Activated CD4-positive, alpha-beta T cell treated with anti-CD3 and anti-CD28 coated beads, Interleukin-2, amount 50 U/mL, for 48 hours (primary cell): ENCODE measurements around the gene ILF2.
A peak's percentile ranks its signal among the peaks of the same experiment; 100 is the strongest.

Experiments used
- DNase-seq, 2 experiments: peaks; one replicate each; pipeline ENCODE4 v3.0.0-alpha.2; 2020

ILF2 gene

DNA sequence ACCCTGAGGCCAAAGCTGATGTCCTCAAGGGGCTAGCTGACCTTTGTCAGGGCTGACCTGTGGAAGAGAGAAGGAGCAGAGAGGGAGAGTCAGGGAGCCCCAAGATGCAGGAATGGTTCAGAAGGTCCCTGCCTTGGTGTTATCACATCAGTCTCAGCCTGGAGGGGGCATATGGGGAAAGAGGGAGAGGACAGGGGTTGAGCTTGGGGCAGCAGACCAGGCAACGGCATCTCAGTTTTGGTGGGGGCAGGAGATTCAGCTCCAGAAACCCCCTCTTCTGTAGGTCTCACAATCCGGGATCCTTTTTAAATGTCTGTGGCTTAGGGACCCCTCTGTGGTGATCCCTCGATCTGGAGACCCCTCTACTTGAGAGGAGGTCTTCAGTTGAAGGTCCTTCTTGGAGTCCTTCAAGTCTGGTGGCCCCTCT, 44.3 kb downstream of the ILF2 start:
- no peak for DNase-seq

GRCh38 chr1:153624965-153625611, 45.7 kb downstream of the ILF2 start:
- no peak for DNase-seq

- DNase-seq = no peak
These were observed 47.7 kb downstream of the ILF2 start for GRCh38 chr1:153623101-153623500.

DNA sequence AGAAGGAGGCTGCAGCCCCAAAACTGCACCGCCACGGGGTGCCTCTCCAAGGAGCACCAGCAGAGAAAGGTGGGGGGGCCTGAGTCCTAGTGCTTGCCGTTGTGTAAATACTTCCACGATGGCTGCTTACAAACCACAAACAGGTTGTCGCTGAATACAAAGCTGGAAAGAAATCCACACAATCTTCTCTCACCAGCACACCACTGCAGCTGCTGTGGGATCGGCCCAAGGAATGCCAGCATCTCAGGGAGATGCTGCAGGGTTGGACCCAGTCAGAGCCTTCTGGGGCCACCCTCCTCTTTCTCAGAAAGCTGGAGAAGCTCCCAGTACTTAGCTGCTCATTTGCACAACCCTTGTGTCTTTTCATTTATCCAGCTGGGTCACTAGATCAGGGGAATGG, 51.6 kb downstream of the ILF2 start:
- no peak for DNase-seq

GRCh38 chr1:153617663-153618062, 53.1 kb downstream of the ILF2 start:
- peak; percentile 77 to 82 for DNase-seq

DNA sequence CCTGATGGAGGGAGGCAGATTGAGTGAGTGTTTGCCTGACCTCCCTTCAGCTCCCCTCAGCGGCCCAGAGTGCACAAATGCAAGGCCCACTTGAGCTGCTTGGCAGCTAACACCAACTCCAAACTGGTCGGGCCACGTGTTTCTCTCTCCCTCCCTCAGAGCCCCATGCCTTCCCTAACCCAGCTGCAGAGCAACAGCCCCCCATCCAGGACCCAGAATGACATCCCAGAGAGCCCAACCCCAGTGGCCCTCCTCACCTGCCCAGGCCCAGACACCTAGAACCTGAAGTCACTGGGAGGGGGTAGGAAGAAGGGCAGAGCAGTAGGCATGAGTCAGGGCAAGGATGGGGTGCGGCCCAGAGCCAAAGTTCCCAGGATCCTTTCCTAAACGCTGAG, 53.9 kb downstream of the ILF2 start:
- no peak for DNase-seq

- DNase-seq = no peak
These were observed 54.5 kb downstream of the ILF2 start, which contains the start of gene S100A14 for GRCh38 chr1:153616144-153616916. Gene S100A14 (minus strand): TSS chr1:153616325. CDS start chr1:153615858, 467 bp downstream.

- no peak for DNase-seq
These were observed 55.4 kb downstream of the ILF2 start for GRCh38 chr1:153615406-153615805.

- no peak for DNase-seq
These were observed 55.9 kb downstream of the ILF2 start for GRCh38 chr1:153614906-153615305.

DNA sequence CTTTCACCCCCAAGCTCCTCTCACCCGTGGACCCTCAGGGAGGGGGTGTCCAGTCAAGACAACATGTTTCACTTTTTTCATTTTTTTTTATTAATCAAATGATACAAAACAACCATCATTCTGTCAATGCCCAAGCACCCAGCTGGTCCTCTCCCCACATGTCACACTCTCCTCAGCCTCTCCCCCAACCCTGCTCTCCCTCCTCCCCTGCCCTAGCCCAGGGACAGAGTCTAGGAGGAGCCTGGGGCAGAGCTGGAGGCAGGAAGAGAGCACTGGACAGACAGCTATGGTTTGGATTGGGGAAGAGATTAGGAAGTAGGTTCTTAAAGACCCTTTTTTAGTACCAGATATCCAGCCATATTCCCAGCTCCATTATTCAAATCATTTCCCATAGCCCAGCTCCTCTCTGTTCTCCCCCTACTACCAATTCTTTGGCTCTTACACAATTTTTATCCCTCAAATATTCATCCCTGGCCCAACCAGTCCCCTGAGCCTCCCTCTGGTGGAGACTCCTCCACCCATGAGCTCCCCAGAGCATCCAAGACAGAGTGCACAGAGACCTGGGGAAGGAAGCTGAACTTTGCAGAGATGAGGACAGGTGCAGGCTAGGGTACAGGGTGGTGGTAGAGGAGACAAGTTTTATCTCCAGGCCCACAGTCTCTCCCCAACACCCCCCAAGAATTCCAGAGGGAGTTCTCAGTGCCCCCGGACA, 56.4 kb downstream of the ILF2 start:
- DNase-seq = no peak

DNA sequence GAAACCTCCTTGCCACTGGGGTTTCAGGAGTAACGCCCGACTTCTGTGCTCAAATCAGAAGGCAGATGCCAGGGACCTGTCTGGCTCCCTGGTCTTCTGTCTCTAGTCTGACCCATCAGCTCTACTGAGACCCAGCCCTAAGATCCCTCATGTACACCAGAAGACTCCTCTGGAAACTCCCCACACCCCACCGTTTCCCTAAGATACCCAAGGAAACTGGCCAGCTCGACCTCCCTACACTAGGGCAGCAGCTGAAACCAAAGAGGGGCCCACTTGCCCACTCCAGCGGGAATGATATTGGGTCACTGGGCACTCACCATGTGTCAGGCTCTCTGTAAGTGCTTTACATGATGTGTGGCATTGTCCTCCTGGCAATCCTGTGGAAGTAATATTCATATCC, 57.4 kb downstream of the ILF2 start:
- no peak for DNase-seq

GRCh38 chr1:153612755-153613331, 58.0 kb downstream of the ILF2 start, which contains the start of gene S100A16:
Gene S100A16 (minus strand): TSS chr1:153613137. CDS start chr1:153608151, 4,986 bp downstream.
- DNase-seq = no peak

DNA sequence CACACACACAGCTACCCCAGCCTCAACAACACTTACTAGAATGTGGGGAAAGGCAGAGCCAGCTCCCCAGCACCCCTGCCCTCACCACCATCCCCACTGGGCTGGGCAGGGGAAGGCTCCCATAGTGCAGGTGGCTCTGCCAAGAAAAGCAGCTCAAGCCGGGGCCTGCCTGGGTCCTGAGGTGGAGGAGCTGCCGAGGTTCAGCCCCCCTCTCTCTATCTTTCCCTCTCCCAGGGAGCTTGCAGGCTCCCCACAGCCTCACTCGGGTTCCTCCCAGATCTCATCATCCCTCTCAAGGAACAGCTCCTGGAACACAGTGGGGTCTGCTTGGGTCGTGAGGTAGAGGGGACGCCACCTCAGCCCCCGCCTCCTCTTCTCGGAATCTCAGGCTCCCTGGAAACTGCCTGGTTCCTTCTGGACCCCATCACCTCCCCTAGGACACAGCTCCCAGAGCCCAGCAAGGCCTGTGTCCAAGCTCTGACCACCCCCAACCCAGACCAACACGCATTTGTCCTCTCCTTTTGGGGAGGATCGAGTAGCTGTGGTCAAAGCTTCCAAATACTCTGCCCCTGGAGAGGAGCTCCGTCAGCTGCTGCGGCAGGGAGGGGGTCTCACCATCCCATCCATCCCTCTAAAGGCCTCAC, 58.6 kb downstream of the ILF2 start:
- DNase-seq = no peak
